NCI-H146 treated with DMSO at 0.1 percent for 48 hours (cell line): ENCODE data around the gene CLSTN1.
"Not testable (repeated sequence)": the region's sequence is repeated elsewhere in the genome, so short reads cannot be mapped to it uniquely, and the experiment has no call there.

Experiments used
- DNase-seq: peaks from one replicate; lab custom pipeline; 2025; ENCODE audit not compliant: unreplicated experiment; lab: John Stamatoyannopoulos, UW

CLSTN1 gene

GRCh38 chr1:9826616-9827015 lies 2.9 kb upstream of the CLSTN1 start:
- no peak for DNase-seq

- DNase-seq = no peak
These were observed 2.3 kb upstream of the CLSTN1 start for GRCh38 chr1:9826087-9826486.

GRCh38 chr1:9825093-9826074 lies 1.6 kb upstream of the CLSTN1 start:
- DNase-seq = no peak

- no peak for DNase-seq
These were observed 931 bp upstream of the CLSTN1 start for GRCh38 chr1:9824702-9825089.

- no peak for DNase-seq
These were observed 147 bp downstream of the CLSTN1 start for GRCh38 chr1:9823693-9823942.

- no peak for DNase-seq
These were observed 670 bp downstream of the CLSTN1 start for GRCh38 chr1:9822897-9823692.

- no peak for DNase-seq
These were observed 1.3 kb downstream of the CLSTN1 start for GRCh38 chr1:9822490-9822889.

GRCh38 chr1:9821710-9822109 lies 2.1 kb downstream of the CLSTN1 start:
- DNase-seq = no peak

GRCh38 chr1:9820521-9820920 lies 3.2 kb downstream of the CLSTN1 start:
- no peak for DNase-seq

GRCh38 chr1:9817734-9818133 lies 6.0 kb downstream of the CLSTN1 start:
- DNase-seq = no peak

- DNase-seq = no peak
These were observed 7.6 kb downstream of the CLSTN1 start for GRCh38 chr1:9816199-9816598.

GRCh38 chr1:9815150-9815549 lies 8.6 kb downstream of the CLSTN1 start:
- no peak for DNase-seq

GRCh38 chr1:9814619-9815018 lies 9.1 kb downstream of the CLSTN1 start:
- no peak for DNase-seq

- no peak for DNase-seq
These were observed 12.4 kb downstream of the CLSTN1 start for GRCh38 chr1:9811239-9811966.

- no peak for DNase-seq
These were observed 14.7 kb downstream of the CLSTN1 start for GRCh38 chr1:9809100-9809510.

GRCh38 chr1:9808459-9808858 lies 15.3 kb downstream of the CLSTN1 start:
- no peak for DNase-seq

- DNase-seq = no peak
These were observed 16.2 kb downstream of the CLSTN1 start for GRCh38 chr1:9807541-9807940.

- DNase-seq = not testable (repeated sequence)
These were observed 17.8 kb downstream of the CLSTN1 start for GRCh38 chr1:9805972-9806371.

- DNase-seq = no peak
These were observed 18.7 kb downstream of the CLSTN1 start for GRCh38 chr1:9805006-9805508.

- not testable (repeated sequence) for DNase-seq
These were observed 20.5 kb downstream of the CLSTN1 start for GRCh38 chr1:9803003-9803918.
